Germinal center (tissue), 1 donor: ENCODE results near the gene CGB3.
A peak's percentile ranks its signal among the peaks of the same experiment; 100 is the strongest.

Experiments used
- DNase-seq: peaks from one replicate; pipeline ENCODE4 v3.0.0; 2012; ENCODE audit warnings: mixed read lengths, low spot score

The CGB3 gene

DNA sequence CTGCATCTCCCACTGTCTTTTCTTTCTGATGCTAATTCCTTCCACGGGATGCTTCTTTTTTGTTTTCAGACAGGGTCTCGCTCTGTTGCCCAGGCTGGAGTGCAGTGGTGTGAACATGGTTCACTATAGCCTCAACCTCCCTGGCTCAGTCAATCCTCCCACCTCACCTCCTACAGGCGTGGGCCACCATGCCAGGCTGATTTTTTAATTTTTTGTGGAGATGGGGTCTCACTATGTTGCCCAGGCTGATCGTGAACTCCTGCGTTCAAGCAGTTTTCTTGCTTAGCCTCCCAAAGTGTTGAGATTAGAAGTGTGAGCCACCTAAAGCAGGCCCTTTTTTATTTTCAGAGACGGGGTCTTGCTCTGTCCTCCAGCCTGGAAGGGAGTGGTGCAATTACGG is 35.8 kb downstream of the CGB3 start:
- no peak for DNase-seq

DNA sequence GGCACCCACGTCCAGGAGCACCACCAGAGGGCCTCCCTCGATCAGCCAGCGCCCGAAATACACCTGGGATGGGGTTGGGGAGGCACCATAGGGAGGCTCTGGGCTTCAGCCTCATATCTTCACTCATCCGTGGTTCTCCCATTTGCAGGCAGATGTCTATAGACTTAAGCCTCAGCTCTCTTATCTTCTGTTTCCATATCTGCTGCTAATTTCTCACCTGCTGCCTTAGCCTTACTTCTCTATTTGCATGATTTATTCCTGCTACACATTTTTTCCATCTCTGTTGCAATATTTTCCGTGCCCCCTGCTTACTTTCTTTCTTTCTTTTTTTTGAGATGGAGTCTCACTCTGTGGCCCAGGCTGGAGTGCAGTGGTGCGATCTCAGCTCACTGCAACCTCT is 36.8 kb downstream of the CGB3 start:
- DNase-seq: no peak

DNA sequence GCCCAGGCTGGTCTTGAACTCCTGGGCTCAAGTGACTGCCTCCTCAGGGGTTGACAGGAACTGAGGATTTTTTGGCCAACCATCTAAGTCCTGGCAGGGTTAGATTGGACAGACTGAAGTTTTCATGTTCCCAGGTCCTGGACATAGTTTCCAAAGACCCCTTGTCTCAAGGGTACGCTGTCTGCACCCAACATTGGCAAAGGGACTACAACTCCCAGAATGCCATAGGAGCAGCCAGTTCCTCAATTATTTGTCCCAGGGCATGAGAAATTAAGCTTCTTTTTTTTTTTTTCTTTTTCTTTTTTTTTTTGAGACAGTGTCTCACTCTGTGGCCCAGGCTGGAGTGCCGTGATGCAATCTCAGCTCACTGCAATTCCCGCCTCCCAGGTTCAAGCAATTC is 37.9 kb downstream of the CGB3 start:
- DNase-seq: no peak

DNA sequence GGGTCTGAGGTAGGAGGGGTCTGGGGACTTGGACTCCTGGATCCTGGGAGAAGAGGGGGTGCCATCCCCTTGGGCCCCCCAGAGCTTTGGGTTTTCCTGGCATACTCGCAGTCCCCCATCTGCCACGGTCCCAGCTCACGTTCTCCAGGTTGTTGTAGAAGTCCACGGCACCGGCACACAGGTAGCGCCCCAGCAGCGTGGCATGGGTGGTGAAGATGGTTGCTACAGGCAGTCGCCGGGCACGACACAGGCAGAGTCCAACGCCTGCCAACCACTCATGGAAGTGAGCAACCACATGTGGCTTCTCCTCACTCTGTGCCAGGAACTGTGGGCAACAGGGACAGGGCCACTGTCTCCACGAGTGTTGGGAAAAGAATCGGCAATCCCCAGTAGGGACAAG is 38.4 kb downstream of the CGB3 start:
- no peak for DNase-seq

DNA sequence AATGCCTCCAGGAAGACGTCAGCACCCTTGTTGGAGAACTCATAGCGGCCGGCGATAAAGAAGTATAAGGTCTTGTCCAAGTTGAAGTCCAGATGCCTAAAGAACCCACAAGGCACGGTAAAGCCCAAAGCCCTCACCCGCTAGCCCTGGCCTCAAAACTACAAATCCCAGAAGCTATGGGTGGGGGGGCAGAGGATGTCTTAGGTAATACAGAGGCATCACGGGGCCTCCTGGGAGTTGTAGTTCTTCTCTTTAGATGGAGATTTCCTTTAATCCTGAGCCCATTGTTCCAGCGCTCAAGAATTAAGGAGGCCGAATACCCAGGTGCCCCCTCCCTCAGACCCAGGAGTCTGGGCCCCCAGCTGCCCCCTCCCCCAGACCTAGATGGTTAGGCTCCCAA is 41.9 kb downstream of the CGB3 start:
- DNase-seq: no peak

DNA sequence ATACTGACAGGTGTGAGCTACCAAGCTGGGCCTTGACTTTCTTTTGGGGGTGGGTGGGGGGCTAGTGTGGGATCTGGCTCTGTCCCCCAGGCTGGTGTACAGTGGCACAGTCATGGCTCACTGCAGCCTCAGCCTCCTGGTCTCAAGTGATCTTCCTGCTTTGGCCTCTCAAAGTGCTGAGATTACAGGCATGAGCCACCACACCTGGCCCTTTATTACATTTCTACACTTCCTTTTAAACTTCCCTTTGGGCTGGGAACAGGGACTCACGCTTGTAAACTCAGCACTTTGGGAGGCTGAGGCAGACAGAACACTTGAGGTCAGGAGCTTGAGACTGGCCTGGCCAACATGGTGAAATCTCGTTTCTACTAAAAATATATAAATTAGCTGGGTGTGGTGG is 47.1 kb downstream of the CGB3 start:
- no peak for DNase-seq

DNA sequence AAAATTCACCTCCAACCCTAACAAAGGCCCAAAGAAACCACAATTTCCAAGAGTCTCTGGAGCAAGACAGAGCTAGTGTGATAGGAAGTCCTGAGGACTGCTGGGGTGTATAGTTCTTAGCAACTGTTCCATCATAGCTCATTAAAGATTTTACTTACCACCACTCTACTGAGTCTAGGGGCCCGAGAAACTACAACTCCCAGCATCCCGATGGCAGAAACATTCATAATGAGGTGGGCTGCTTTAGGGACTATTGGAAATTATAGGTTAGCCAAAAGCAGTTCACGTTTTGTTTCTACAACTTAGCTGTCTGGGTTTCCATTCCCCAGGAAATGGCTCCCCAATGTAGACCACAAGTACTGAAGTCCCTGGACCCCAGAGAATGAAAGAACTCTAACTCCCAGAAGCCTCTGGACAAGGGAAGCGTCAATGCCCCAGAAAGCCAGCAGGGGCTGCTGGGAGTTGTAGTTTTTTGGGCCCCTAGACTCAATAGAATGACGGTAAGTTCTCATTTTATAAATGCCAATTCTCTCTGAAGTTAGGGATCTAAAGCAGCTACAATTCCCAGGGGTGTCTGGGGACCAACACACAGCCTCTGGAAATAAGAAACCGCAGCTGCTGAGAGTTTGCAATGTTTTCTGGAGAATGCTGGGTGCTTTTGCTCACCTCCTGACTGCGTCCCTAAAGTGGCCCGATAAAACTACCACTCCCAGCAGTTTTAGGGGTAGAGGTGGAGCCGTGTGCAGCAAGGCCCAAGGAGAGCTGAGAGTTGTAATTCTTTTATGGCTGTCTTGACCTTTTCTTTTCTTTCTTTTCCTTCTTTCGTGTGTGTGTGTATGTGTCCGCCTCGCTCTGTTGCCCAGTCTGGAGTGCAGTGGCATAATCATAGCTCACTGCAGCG is 47.9 kb downstream of the CGB3 start:
- peak; percentile 60 for DNase-seq
